ENCODE results near the gene NIPAL4. TPM values are rescaled to one million over a fixed set of nuclear protein-coding genes. Genes with fewer than 3 reads are reported as not detected.

Gene NIPAL4
- total RNA-seq, 1 experiment from 2014 or later: not detected

- BruUV-seq (replicated peaks): no TSS peak
- no peak for TF ChIP-seq POLR2AphosphoS5 (IDR thresholded peaks at IDR 0.05; ENCODE audit: low read depth, low read length)
- no peak for TF ChIP-seq SIN3A (IDR thresholded peaks at IDR 0.05; ENCODE audit: borderline replicate concordance, insufficient read depth, low read depth, low read length)
- TF ChIP-seq TCF7L2 (IDR thresholded peaks at IDR 0.05; ENCODE audit: low read depth, low read length): no peak
- TF ChIP-seq, protein P1, sequence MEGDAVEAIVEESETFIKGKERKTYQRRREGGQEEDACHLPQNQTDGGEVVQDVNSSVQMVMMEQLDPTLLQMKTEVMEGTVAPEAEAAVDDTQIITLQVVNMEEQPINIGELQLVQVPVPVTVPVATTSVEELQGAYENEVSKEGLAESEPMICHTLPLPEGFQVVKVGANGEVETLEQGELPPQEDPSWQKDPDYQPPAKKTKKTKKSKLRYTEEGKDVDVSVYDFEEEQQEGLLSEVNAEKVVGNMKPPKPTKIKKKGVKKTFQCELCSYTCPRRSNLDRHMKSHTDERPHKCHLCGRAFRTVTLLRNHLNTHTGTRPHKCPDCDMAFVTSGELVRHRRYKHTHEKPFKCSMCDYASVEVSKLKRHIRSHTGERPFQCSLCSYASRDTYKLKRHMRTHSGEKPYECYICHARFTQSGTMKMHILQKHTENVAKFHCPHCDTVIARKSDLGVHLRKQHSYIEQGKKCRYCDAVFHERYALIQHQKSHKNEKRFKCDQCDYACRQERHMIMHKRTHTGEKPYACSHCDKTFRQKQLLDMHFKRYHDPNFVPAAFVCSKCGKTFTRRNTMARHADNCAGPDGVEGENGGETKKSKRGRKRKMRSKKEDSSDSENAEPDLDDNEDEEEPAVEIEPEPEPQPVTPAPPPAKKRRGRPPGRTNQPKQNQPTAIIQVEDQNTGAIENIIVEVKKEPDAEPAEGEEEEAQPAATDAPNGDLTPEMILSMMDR (IDR thresholded peaks at IDR 0.05): no peak
- no peak for TF ChIP-seq REST (IDR thresholded peaks at IDR 0.05; ENCODE audit: insufficient read depth in 1 of 2, low read depth in 2 of 2, low read length in 1 of 2)
- Histone ChIP-seq H3K9me3 (ENCODE audit: control insufficient read depth, insufficient read depth, low read depth, low read length) (no peaks in the 10 kb centered on the region), H3K4me1 (ENCODE audit: control insufficient read depth, insufficient read depth, low read length) (no peaks in the 10 kb centered on the region), H3K27me3 (ENCODE audit: control insufficient read depth, insufficient read depth, low read length) (no peaks in the 10 kb centered on the region), H3K4me3 (ENCODE audit: low read depth in 2 of 2, low read length in 2 of 2) (no peak overlapping the region), H3K27ac (ENCODE audit: low read length) (no peak overlapping the region), H3K36me3 (ENCODE audit: control insufficient read depth, insufficient read depth, low read length) (no peaks in the 10 kb centered on the region)
- ChIA-PET CTCF (interaction anchor here (0.6 kb wide), 2 partner anchors 147 to 162 kb away, joined by 3 read pairs; no protein-coding TSS in a partner anchor), POLR2A (no interaction called here)
- DNase-seq (ENCODE audit: low read depth, low spot score) (no peak), ATAC-seq (no peak)
- intact Hi-C loops (cut with micrococcal nuclease; ENCODE audit: unreplicated experiment) (loop anchor here (5.0 kb wide), 1 partner anchor 326 kb away; no protein-coding TSS in a partner anchor), in situ Hi-C loops (cut with HindIII; ENCODE audit: low pct_unique_long_range_greater_than_20kb, low sequenced_read_pairs) (no loop called here)
Observed at GRCh38 chr5:157473383-157474320, 13.6 kb downstream of the NIPAL4 start.

DNA sequence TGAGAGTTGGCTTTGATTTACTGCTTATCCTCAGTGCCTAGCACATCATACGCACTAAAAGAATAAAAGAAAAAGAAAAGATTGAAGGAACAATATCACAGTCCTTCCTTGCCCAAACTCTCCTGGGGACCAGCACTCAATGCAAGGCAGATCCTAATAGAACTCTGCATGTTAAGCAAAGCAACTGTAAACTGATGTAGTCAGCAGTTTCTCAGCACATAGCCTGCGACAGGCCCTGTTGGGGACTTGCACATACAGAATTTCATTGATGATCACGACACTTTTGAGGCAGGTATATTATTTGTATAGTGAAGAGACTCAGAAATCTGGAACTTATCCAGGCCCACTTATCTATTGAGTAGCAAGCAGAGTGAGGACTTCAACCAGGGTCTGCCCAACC is 15.4 kb downstream of the NIPAL4 start:
- H3K4me3 ChIP-seq (ENCODE audit: low read depth in 2 of 2, low read length in 2 of 2): no peak overlapping the region
- no peak overlapping the region for H3K27ac ChIP-seq (ENCODE audit: low read length)
- no peaks in the 10 kb centered on the region for H3K4me1 ChIP-seq (ENCODE audit: control insufficient read depth, insufficient read depth, low read length)
- TF ChIP-seq POLR2AphosphoS5 (IDR thresholded peaks at IDR 0.05; ENCODE audit: low read depth, low read length) (no peak), TCF7L2 (IDR thresholded peaks at IDR 0.05; ENCODE audit: low read depth, low read length) (no peak), SIN3A (IDR thresholded peaks at IDR 0.05; ENCODE audit: borderline replicate concordance, insufficient read depth, low read depth, low read length) (no peak), REST (IDR thresholded peaks at IDR 0.05; ENCODE audit: insufficient read depth in 1 of 2, low read depth in 2 of 2, low read length in 1 of 2) (no peak)
- TF ChIP-seq, protein P1 (IDR thresholded peaks at IDR 0.05): no peak
- no peaks in the 10 kb centered on the region for H3K36me3 ChIP-seq (ENCODE audit: control insufficient read depth, insufficient read depth, low read length)
- ATAC-seq (no peak), DNase-seq (ENCODE audit: low read depth, low spot score) (no peak)
- in situ Hi-C loops (cut with HindIII; ENCODE audit: low pct_unique_long_range_greater_than_20kb, low sequenced_read_pairs) (no loop called here), intact Hi-C loops (cut with micrococcal nuclease; ENCODE audit: unreplicated experiment) (loop anchor here (5.0 kb wide), 1 partner anchor 133 kb away; no protein-coding TSS in a partner anchor)
- ChIA-PET CTCF (interaction anchor here (0.6 kb wide), 1 partner anchor 15 kb away, joined by 3 read pairs; no protein-coding TSS in a partner anchor), POLR2A (no interaction called here)
- no peaks in the 10 kb centered on the region for H3K9me3 ChIP-seq (ENCODE audit: control insufficient read depth, insufficient read depth, low read depth, low read length)
- BruUV-seq (replicated peaks): no TSS peak
- no peaks in the 10 kb centered on the region for H3K27me3 ChIP-seq (ENCODE audit: control insufficient read depth, insufficient read depth, low read length)
